NCI-H146 treated with DMSO at 0.1 percent for 48 hours (cell line): Measurements from ENCODE around the gene MTERF4.

Experiments used
- DNase-seq: peaks from one replicate; lab custom pipeline; 2025; ENCODE audit not compliant: unreplicated experiment; lab: John Stamatoyannopoulos, UW

MTERF4 gene

GRCh38 chr2:241134711-241135110 lies 32.6 kb upstream of the MTERF4 start:
- no peak for DNase-seq

GRCh38 chr2:241133436-241133820 lies 31.3 kb upstream of the MTERF4 start:
- DNase-seq = no peak

- DNase-seq = no peak
Measured at GRCh38 chr2:241132538-241133435, 30.7 kb upstream of the MTERF4 start.

- DNase-seq = no peak
Measured at GRCh38 chr2:241131531-241131930, 29.4 kb upstream of the MTERF4 start.

GRCh38 chr2:241130316-241130715 lies 28.2 kb upstream of the MTERF4 start:
- DNase-seq = no peak

GRCh38 chr2:241129086-241129871 lies 27.2 kb upstream of the MTERF4 start:
- DNase-seq = no peak

GRCh38 chr2:241128266-241128665 lies 26.2 kb upstream of the MTERF4 start:
- no peak for DNase-seq

- DNase-seq = no peak
Measured at GRCh38 chr2:241126771-241127202, 24.7 kb upstream of the MTERF4 start.

- DNase-seq = no peak
Measured at GRCh38 chr2:241126201-241126611, 24.1 kb upstream of the MTERF4 start.

GRCh38 chr2:241125626-241126025 lies 23.5 kb upstream of the MTERF4 start:
- no peak for DNase-seq

- no peak for DNase-seq
Measured at GRCh38 chr2:241123816-241124536, 21.9 kb upstream of the MTERF4 start.

GRCh38 chr2:241122376-241123002 lies 20.4 kb upstream of the MTERF4 start:
- DNase-seq = no peak

- DNase-seq = no peak
Measured at GRCh38 chr2:241121008-241121407, 18.9 kb upstream of the MTERF4 start.

- DNase-seq = no peak
Measured at GRCh38 chr2:241120440-241120839, 18.4 kb upstream of the MTERF4 start.

- DNase-seq = no peak
Measured at GRCh38 chr2:241118737-241119505, 16.8 kb upstream of the MTERF4 start.

- no peak for DNase-seq
Measured at GRCh38 chr2:241116606-241117560, 14.8 kb upstream of the MTERF4 start.

GRCh38 chr2:241115361-241115760 lies 13.3 kb upstream of the MTERF4 start:
- DNase-seq = no peak

GRCh38 chr2:241114836-241115235 lies 12.7 kb upstream of the MTERF4 start:
- no peak for DNase-seq

- no peak for DNase-seq
Measured at GRCh38 chr2:241112592-241112991, 10.5 kb upstream of the MTERF4 start.
